ENCODE data around the gene SRR.

DNA sequence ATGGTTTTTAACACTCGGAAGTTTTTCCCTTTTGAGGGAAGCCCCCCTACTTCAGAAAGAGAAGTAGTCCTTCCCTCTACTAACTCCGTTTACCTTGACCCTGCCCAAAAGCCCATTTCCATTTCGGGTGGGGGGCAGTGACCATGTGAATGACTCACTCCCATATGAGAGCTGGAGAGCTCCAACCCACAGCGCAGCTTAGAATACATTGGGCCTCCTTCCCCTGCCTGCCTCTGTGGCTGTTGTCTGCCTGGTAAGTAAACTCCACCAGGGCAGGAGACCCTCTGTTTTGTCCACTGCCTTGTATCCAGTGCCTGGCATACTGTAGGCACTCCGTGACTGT lies 34.5 kb downstream of the SRR start:
- TF ChIP-seq TCF7 (IDR thresholded peaks at IDR 0.05; ENCODE audit: borderline replicate concordance): no peak
- TF ChIP-seq RCOR1 (IDR thresholded peaks at IDR 0.05; ENCODE audit: borderline replicate concordance in 1 of 2, low read depth in 2 of 2, low read length in 2 of 2): no peak
- TF ChIP-seq NR1H2 (CRISPR knock-in tag; IDR thresholded peaks at IDR 0.05): no peak
- no peak for TF ChIP-seq ZNF143 (CRISPR knock-in tag; IDR thresholded peaks at IDR 0.05)
- TF ChIP-seq ZKSCAN3 (CRISPR knock-in tag; IDR thresholded peaks at IDR 0.05): no peak
- no peak for TF ChIP-seq MYC (IDR thresholded peaks at IDR 0.05; ENCODE audit: low read depth, low read length)
- TF ChIP-seq MYC (CRISPR knock-in tag; IDR thresholded peaks at IDR 0.05; ENCODE audit: borderline replicate concordance, low read depth): no peak
- TF ChIP-seq, protein P1, sequence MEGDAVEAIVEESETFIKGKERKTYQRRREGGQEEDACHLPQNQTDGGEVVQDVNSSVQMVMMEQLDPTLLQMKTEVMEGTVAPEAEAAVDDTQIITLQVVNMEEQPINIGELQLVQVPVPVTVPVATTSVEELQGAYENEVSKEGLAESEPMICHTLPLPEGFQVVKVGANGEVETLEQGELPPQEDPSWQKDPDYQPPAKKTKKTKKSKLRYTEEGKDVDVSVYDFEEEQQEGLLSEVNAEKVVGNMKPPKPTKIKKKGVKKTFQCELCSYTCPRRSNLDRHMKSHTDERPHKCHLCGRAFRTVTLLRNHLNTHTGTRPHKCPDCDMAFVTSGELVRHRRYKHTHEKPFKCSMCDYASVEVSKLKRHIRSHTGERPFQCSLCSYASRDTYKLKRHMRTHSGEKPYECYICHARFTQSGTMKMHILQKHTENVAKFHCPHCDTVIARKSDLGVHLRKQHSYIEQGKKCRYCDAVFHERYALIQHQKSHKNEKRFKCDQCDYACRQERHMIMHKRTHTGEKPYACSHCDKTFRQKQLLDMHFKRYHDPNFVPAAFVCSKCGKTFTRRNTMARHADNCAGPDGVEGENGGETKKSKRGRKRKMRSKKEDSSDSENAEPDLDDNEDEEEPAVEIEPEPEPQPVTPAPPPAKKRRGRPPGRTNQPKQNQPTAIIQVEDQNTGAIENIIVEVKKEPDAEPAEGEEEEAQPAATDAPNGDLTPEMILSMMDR (IDR thresholded peaks at IDR 0.05 in 2 of 3, conservative IDR thresholded peaks at IDR 0.05 in 1 of 3; ENCODE audit: insufficient read depth in 2 of 3, low read depth in 1 of 3, low read length in 3 of 3): no peak
- no peak for TF ChIP-seq SIX5 (IDR thresholded peaks at IDR 0.05; ENCODE audit: borderline replicate concordance in 1 of 2, insufficient read depth in 1 of 2, low read depth in 1 of 2, low read length in 2 of 2)
- TF ChIP-seq, protein P2, sequence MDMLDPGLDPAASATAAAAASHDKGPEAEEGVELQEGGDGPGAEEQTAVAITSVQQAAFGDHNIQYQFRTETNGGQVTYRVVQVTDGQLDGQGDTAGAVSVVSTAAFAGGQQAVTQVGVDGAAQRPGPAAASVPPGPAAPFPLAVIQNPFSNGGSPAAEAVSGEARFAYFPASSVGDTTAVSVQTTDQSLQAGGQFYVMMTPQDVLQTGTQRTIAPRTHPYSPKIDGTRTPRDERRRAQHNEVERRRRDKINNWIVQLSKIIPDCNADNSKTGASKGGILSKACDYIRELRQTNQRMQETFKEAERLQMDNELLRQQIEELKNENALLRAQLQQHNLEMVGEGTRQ (CRISPR knock-in tag; IDR thresholded peaks at IDR 0.05): no peak
- no peak for TF ChIP-seq HNRNPLL (IDR thresholded peaks at IDR 0.05; ENCODE audit: low read depth, low read length, poor library complexity, severe bottlenecking)
- TF ChIP-seq RAD21 (CRISPR knock-in tag; conservative IDR thresholded peaks at IDR 0.05 in 1 of 2, IDR thresholded peaks at IDR 0.05 in 1 of 2): no peak
